H1 (cell line): ENCODE measurements around the gene CUEDC1. TPM values are rescaled to one million over a fixed set of nuclear protein-coding genes. Genes with fewer than 3 reads are reported as not detected.

ENCODE experiments used
- CTCF ChIA-PET: fragments of 300-600 bp; sonication (Branson Sonifier 250); formaldehyde crosslinking; loops from one replicate; lab custom pipeline; 2021; ENCODE audit not compliant: partially characterized antibody; lab: Charles Lee
- POLR2A ChIA-PET: fragments of 300-600 bp; sonication (Branson Sonifier 250); formaldehyde crosslinking; loops from one replicate; lab custom pipeline; 2021; ENCODE audit warnings: inconsistent platforms; ENCODE audit not compliant: partially characterized antibody; lab: Charles Lee
- DNase-seq, 2 experiments: peaks; one replicate each; pipeline versions ENCODE4 v3.0.0 to v3.0.0-alpha.2; 2010 to 2022; ENCODE audit warnings: low spot score in 2 of 2, low read depth in 1 of 2, mixed read lengths in 1 of 2
- FAIRE-seq: peaks from 2 replicates; lab custom pipeline; 2011; peaks lifted over from hg19 to GRCh38; lab: Jason Lieb, UNC
- H2AFZ ChIP-seq: 2 replicates; pipeline ENCODE4 v1.8.1; 2012; ENCODE audit warnings: low read length, inconsistent platforms
- H2AK5ac ChIP-seq: 2 replicates; pipeline ENCODE4 v1.6.1; 2013; ENCODE audit warnings: low read depth, low read length
- H2BK120ac ChIP-seq: replicated peaks from 2 replicates; pipeline ENCODE3; 2013; ENCODE audit warnings: low read depth, low read length, inconsistent platforms
- H2BK12ac ChIP-seq: 2 replicates; pipeline ENCODE4 v1.6.1; 2013; ENCODE audit warnings: low read depth, low read length
- H2BK15ac ChIP-seq: 2 replicates; pipeline ENCODE4 v1.6.1; 2013; ENCODE audit warnings: low read length
- H2BK20ac ChIP-seq: 2 replicates; pipeline ENCODE4 v1.6.1; 2013; ENCODE audit warnings: low read length
- H2BK5ac ChIP-seq: 2 replicates; pipeline ENCODE4 v1.6.1; 2013; ENCODE audit warnings: low read depth, low read length
- H3K14ac ChIP-seq: 2 replicates; pipeline ENCODE4 v1.6.1; 2013; ENCODE audit warnings: inconsistent platforms; ENCODE audit not compliant: insufficient read length
- H3K18ac ChIP-seq: 2 replicates; pipeline ENCODE4 v1.6.1; 2013; ENCODE audit warnings: low read length; ENCODE audit errors: extremely low read depth
- H3K23ac ChIP-seq: 2 replicates; pipeline ENCODE4 v1.6.1; 2013; ENCODE audit warnings: inconsistent platforms; ENCODE audit not compliant: insufficient read length
- H3K23me2 ChIP-seq: 2 replicates; pipeline ENCODE4 v1.6.1; 2013; ENCODE audit warnings: low read depth, low read length
- H3K27ac ChIP-seq: 2 replicates; pipeline ENCODE4 v1.6.1; 2011; ENCODE audit warnings: low read depth, low read length, inconsistent platforms
- H3K27me3 ChIP-seq, 4 experiments: replicated peaks in 1 of 4; 1 replicate in 1 of 4; 2 replicates in 3 of 4; pipeline versions ENCODE4 v1.6.1 to v1.8.1; 2011 to 2013; ENCODE audit warnings: low read length in 3 of 4, mild to moderate bottlenecking in 3 of 4, inconsistent platforms in 2 of 4, mixed read lengths in 2 of 4, moderate library complexity in 1 of 4; ENCODE audit not compliant: control insufficient read depth in 3 of 4, insufficient read depth in 3 of 4; ENCODE audit errors: extremely low read depth in 1 of 4
- H3K36me3 ChIP-seq, 4 experiments: 2 replicates each; pipeline versions ENCODE4 v1.6.1 to v1.8.1; 2011 to 2013; ENCODE audit warnings: mild to moderate bottlenecking in 4 of 4, low read length in 3 of 4, moderate library complexity in 2 of 4, control low read depth in 1 of 4, inconsistent platforms in 1 of 4; ENCODE audit not compliant: insufficient read depth in 4 of 4, control insufficient read depth in 2 of 4
- H3K4ac ChIP-seq: replicated peaks from 2 replicates; pipeline ENCODE3; 2013; ENCODE audit warnings: low read length, low read depth, mixed read lengths, inconsistent platforms; ENCODE audit not compliant: insufficient read length
- H3K4me1 ChIP-seq, 4 experiments: replicated peaks in 1 of 4; 1 replicate in 1 of 4; 2 replicates in 3 of 4; pipeline versions ENCODE4 v1.6.1 to v1.8.1; 2011 to 2013; ENCODE audit warnings: low read length in 3 of 4, inconsistent platforms in 2 of 4, mixed read lengths in 1 of 4; ENCODE audit not compliant: insufficient read depth in 4 of 4, control insufficient read depth in 3 of 4
- H3K4me2 ChIP-seq, 2 experiments: 2 replicates each; pipeline versions ENCODE4 v1.6.1 to v1.8.1; 2011 to 2013; ENCODE audit warnings: low read depth in 2 of 2, low read length in 2 of 2, control low read depth in 1 of 2, inconsistent platforms in 1 of 2, mild to moderate bottlenecking in 1 of 2; ENCODE audit not compliant: insufficient read depth in 1 of 2
- H3K4me3 ChIP-seq, 4 experiments: fragments of 200-600, 300-600 bp in 1 of 4; sonication (generic), shearing (Covaris generic), sonication (Bioruptor Twin) in 1 of 4; 2 replicates each; pipeline versions ENCODE4 v1.5.1 to v1.8.1; 2011 to 2016; ENCODE audit warnings: low read length in 4 of 4, low read depth in 3 of 4, control low read depth in 2 of 4, inconsistent platforms in 2 of 4, mild to moderate bottlenecking in 2 of 4, mixed read lengths in 1 of 4, moderate library complexity in 1 of 4; ENCODE audit not compliant: insufficient read depth in 2 of 4; ENCODE audit errors: extremely low read depth in 1 of 4
- H3K56ac ChIP-seq: replicated peaks from 2 replicates; pipeline ENCODE3; 2013; ENCODE audit warnings: low read depth, mild to moderate bottlenecking, mixed read lengths, low read length, inconsistent platforms; ENCODE audit not compliant: insufficient read length
- H3K79me1 ChIP-seq: 2 replicates; pipeline ENCODE4 v1.6.1; 2013; ENCODE audit warnings: low read depth, low read length, control low read depth
- H3K79me2 ChIP-seq, 2 experiments: 2 replicates each; pipeline versions ENCODE4 v1.6.1 to v1.8.1; 2012 to 2013; ENCODE audit warnings: low read length in 2 of 2, mild to moderate bottlenecking in 2 of 2, inconsistent platforms in 1 of 2; ENCODE audit not compliant: insufficient read depth in 2 of 2, control insufficient read depth in 1 of 2
- H3K9ac ChIP-seq, 4 experiments: replicated peaks in 1 of 4; 1 replicate in 1 of 4; 2 replicates in 3 of 4; pipeline versions ENCODE4 v1.6.1 to v1.8.1; 2011 to 2013; ENCODE audit warnings: low read depth in 3 of 4, low read length in 3 of 4, control low read depth in 2 of 4, mild to moderate bottlenecking in 2 of 4, moderate library complexity in 2 of 4, inconsistent platforms in 1 of 4; ENCODE audit errors: extremely low read depth in 1 of 4
- H3K9me3 ChIP-seq, 2 experiments: 2 replicates each; pipeline versions ENCODE4 v1.6.1 to v1.8.1; 2012 to 2013; ENCODE audit warnings: mild to moderate bottlenecking in 2 of 2, moderate library complexity in 2 of 2, control low read depth in 1 of 2, inconsistent platforms in 1 of 2, low read depth in 1 of 2, low read length in 1 of 2, mixed read lengths in 1 of 2; ENCODE audit not compliant: insufficient read depth in 2 of 2
- H4K20me1 ChIP-seq, 2 experiments: replicated peaks in 1 of 2; 2 replicates each; pipeline versions ENCODE3 to v1.8.1; 2011 to 2013; ENCODE audit warnings: inconsistent platforms in 2 of 2, low read length in 2 of 2, mild to moderate bottlenecking in 1 of 2; ENCODE audit not compliant: insufficient read depth in 2 of 2, control insufficient read depth in 1 of 2
- H4K5ac ChIP-seq: 2 replicates; pipeline ENCODE4 v1.6.1; 2013; ENCODE audit warnings: low read length, low read depth, mixed read lengths, inconsistent platforms; ENCODE audit not compliant: insufficient read length
- H4K8ac ChIP-seq: 2 replicates; pipeline ENCODE4 v1.8.0; 2013; ENCODE audit warnings: mild to moderate bottlenecking, moderate library complexity, low read length, inconsistent platforms; ENCODE audit not compliant: insufficient read depth; ENCODE audit errors: extremely low read depth
- H4K91ac ChIP-seq: replicated peaks from 2 replicates; pipeline ENCODE3; 2013; ENCODE audit warnings: low read length, mixed read lengths, inconsistent platforms; ENCODE audit not compliant: insufficient read length
- ASH2L ChIP-seq: fragments of 200-600, 300-600 bp; sonication (generic); IDR thresholded peaks from one replicate; pipeline ENCODE4 v1.7.1; 2017; ENCODE audit warnings: low read length
- CEBPB ChIP-seq: IDR thresholded peaks from 2 replicates; pipeline ENCODE4 v1.6.1; 2012; ENCODE audit warnings: low read depth, low read length
- WGBS, 2 experiments: shearing (Covaris generic) in 1 of 2; methylation state at CpG; one replicate each; pipeline versions ENCODE4 v1.1.6 to v1.1.7; 2013 to 2015; ENCODE audit warnings: low lambda C conversion rate in 2 of 2, mixed read lengths in 2 of 2, inconsistent platforms in 1 of 2, low coverage in 1 of 2, missing lambda C conversion rate in 1 of 2; ENCODE audit not compliant: insufficient replicate concordance in 2 of 2, insufficient coverage in 1 of 2, insufficient read length in 1 of 2; ENCODE audit errors: extremely low coverage in 1 of 2, missing lambda C conversion rate in 1 of 2; 5-methylcytosine and 5-hydroxymethylcytosine counted together
- polyA plus RNA-seq, 7 experiments: library from polyadenylated mRNA; depleted of rRNA in 3 of 7; stranded (reverse) in 5 of 7; unstranded in 2 of 7; fragments of >200 nt in 5 of 7; fragments of 200-250 nt in 2 of 7; gene quantifications; 1 replicate in 5 of 7; 2 replicates in 1 of 7; 4 replicates in 1 of 7; pipeline versions ENCODE4 v1.2.1 to v1.2.3, GENCODE V29; 2011 to 2013; ENCODE audit warnings: missing spikeins in 2 of 7, mixed read lengths in 2 of 7
- total RNA-seq: library from RNA; stranded (reverse); fragmentation: NEBNext Ultra II Directional; extraction: Animal tissue kit (Norgen Biotek cat#: 25700); gene quantifications from 2 replicates; pipeline ENCODE4 v1.2.1, GENCODE V29; 2021
- TF ChIP-seq, protein P1 (sequence below), 3 experiments: IDR thresholded peaks; 1 replicate in 2 of 3; 2 replicates in 1 of 3; pipeline versions ENCODE4 v1.5.1 to v1.6.1; 2011; ENCODE audit warnings: low read length in 3 of 3, mild to moderate bottlenecking in 3 of 3, inconsistent platforms in 2 of 3, low read depth in 1 of 3, moderate library complexity in 1 of 3; ENCODE audit not compliant: insufficient read depth in 1 of 3; ENCODE audit errors: control extremely low read depth in 1 of 3

Gene CUEDC1
- total and polyA plus RNA-seq, 2 of the 8 experiments (the other 6 are each of a cell fraction or from before 2014, with no cell fraction given), result 4.0 to 10.7 TPM

DNA sequence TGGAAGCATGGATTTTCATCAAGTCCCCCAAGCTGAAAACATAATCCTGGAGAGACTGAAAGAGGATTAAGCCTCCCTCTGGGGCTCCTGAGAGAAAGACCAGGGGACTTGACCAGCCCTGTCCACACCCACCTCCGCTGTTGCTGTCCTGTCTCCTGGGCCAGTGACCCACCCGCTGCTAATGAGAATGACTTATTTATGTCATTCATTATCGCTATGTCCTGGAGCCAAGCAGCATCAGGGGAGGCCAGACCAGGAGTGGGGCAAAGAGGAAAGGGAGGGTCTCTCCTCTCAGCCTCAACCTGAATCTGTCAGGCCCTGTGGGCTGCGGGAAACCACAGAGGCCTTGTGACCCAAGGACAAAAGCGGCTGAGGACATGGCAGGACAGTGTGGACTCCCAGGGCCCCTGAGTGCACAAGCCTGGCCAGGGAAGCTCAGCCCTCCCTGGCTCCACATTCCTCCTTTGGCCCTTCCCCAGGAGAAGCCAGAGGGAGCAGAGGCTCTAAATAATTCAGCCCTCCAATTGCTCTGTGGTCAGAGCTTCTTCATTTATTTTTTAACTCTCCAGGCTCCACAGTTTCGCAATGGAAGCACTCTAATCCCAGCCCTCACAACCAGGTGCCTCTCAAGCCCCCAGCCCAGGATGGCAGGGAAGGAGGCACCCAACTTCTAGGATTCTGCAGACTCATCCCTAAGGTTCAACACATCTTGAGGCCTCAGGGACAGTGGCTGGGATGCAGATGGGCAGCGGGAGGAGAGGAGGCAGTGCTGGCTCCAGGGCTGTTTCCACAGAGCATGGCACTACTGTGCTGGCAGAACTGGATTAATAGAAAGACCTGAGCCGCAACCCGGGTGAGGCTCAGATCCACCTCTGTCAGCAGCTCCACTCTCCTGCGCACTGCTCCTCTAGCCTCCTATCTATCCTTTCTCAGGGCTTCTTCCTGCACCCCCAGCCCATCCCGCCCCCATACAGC is 19.1 kb downstream of the CUEDC1 start:
- Histone ChIP-seq H2AK5ac (peak overlapping the region; percentile 90; the same call in 1 of the 2 replicates), H4K91ac (peak overlapping the region; percentile 91), H3K56ac (no peak overlapping the region), H2BK15ac (peak overlapping the region; percentile 99), H2BK20ac (peak overlapping the region; percentile 95), H3K4ac (peak overlapping the region; percentile 51), H3K9me3 (no peaks in the 10 kb centered on the region), H3K27ac (peak overlapping the region; percentile 64), H3K4me3 (no peak overlapping the region; a peak in 1 of 8 replicates), H3K23ac (no peak overlapping the region), H4K20me1 (no peaks in the 10 kb centered on the region), H3K36me3 (no peaks in the 10 kb centered on the region), H2BK12ac (peak overlapping the region; percentile 96), H4K8ac (peak overlapping the region; percentile 63; the same call in 1 of the 2 replicates), H3K9ac (peak overlapping the region in 2 of 4 experiments; percentile 28 to 35; a peak in 2 of 7 replicates), H3K14ac (no peak overlapping the region), H3K79me2 (no peaks in the 10 kb centered on the region), H2AFZ (no peak overlapping the region), H2BK5ac (peak overlapping the region; percentile 97), H3K79me1 (no peaks in the 10 kb centered on the region), H3K27me3 (0 out of 7 replicates have a peak, but pooled peaks cover 0 to 2% (median 0%) of the 10 kb centered on the region in 4 experiments), H4K5ac (peak overlapping the region; percentile 2), H3K4me1 (peaks cover 6 to 15% (median 14%) of the 10 kb centered on the region in 4 experiments), H2BK120ac (no peak overlapping the region), H3K18ac (peak overlapping the region; percentile 95), H3K4me2 (peak overlapping the region; percentile 14 to 34; a peak in 2 of 4 replicates), H3K23me2 (no peaks in the 10 kb centered on the region)
- no peak for FAIRE-seq
- TF ChIP-seq ASH2L (peak; percentile 46), CEBPB (peak; percentile 22; the same call in 1 of the 2 replicates)
- TF ChIP-seq, protein P1, sequence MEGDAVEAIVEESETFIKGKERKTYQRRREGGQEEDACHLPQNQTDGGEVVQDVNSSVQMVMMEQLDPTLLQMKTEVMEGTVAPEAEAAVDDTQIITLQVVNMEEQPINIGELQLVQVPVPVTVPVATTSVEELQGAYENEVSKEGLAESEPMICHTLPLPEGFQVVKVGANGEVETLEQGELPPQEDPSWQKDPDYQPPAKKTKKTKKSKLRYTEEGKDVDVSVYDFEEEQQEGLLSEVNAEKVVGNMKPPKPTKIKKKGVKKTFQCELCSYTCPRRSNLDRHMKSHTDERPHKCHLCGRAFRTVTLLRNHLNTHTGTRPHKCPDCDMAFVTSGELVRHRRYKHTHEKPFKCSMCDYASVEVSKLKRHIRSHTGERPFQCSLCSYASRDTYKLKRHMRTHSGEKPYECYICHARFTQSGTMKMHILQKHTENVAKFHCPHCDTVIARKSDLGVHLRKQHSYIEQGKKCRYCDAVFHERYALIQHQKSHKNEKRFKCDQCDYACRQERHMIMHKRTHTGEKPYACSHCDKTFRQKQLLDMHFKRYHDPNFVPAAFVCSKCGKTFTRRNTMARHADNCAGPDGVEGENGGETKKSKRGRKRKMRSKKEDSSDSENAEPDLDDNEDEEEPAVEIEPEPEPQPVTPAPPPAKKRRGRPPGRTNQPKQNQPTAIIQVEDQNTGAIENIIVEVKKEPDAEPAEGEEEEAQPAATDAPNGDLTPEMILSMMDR (IDR thresholded peaks at IDR 0.05; ENCODE audit: control extremely low read depth in 1 of 3, insufficient read depth in 1 of 3, low read depth in 1 of 3, low read length in 3 of 3), result no peak
- POLR2A ChIA-PET, result interaction anchor here (1.1 to 1.8 kb wide), 3 partner anchors 10 to 63 kb away, joined by 3 to 8 read pairs (median 4); no protein-coding TSS in a partner anchor
- CTCF ChIA-PET, result interaction anchor here (1.0 to 4.3 kb wide), 8 partner anchors 10 to 76 kb away, joined by 3 to 33 read pairs (median 4); partner anchors contain the start of gene CUEDC1
- no peak for DNase-seq
- 88% methylated on average over 10 of the region's 11 CpGs; no CpG with 5 or more reads in 1 of the 2 experiments for WGBS, 2 experiments
